ENCODE results near the gene SMPD4. TPM values are rescaled to one million over a fixed set of nuclear protein-coding genes. Genes with fewer than 3 reads are reported as not detected.
"Not testable (repeated sequence)": the region's sequence is repeated elsewhere in the genome, so short reads cannot be mapped to it uniquely, and the experiment has no call there.

SMPD4 gene
- total and polyA plus RNA-seq, 2 experiments from 2014 or later = 23.8 to 37.1 TPM

GRCh38 chr2:130156624-130157004 lies 24.8 kb downstream of the SMPD4 start:
- H3K9ac ChIP-seq = no peak overlapping the region
- no peak for DNase-seq
- no peak overlapping the region for H3K4me2 ChIP-seq (ENCODE audit: unreplicated experiment)
- H4K20me1 ChIP-seq (ENCODE audit: insufficient read depth) = no peaks in the 10 kb centered on the region
- H3K79me2 ChIP-seq (ENCODE audit: insufficient read depth) = no peaks in the 10 kb centered on the region
- no peak overlapping the region for H3K27ac ChIP-seq
- H2AFZ ChIP-seq = no peak overlapping the region
- H3K4me1 ChIP-seq (ENCODE audit: insufficient read depth) = no peaks in the 10 kb centered on the region
- in situ Hi-C loops (cut with MboI) = no loop called here
- H3K36me3 ChIP-seq (ENCODE audit: low read depth) = no peaks in the 10 kb centered on the region
- no peaks in the 10 kb centered on the region for H3K9me3 ChIP-seq (ENCODE audit: low read depth)
- H3K9me2 ChIP-seq (ENCODE audit: insufficient read depth) = no peaks in the 10 kb centered on the region
- H3K27me3 ChIP-seq (replicated peaks; ENCODE audit: insufficient read depth) = no peaks in the 10 kb centered on the region
- no peaks in the 10 kb centered on the region for H3F3A ChIP-seq (ENCODE audit: insufficient read depth)
- no peak overlapping the region for H3K4me3 ChIP-seq
- 88 to 89% methylated on average over 6 to 9 of the region's 9 CpGs for WGBS, 2 experiments (ENCODE audit: low coverage in 1 of 2, low lambda C conversion rate in 2 of 2, missing lambda C conversion rate in 2 of 2)
- TF ChIP-seq EZH2 (IDR thresholded peaks at IDR 0.05; ENCODE audit: insufficient read depth, poor library complexity, severe bottlenecking) = no peak
- TF ChIP-seq EZH2phosphoT487 (IDR thresholded peaks at IDR 0.05; ENCODE audit: insufficient read depth, low read depth) = no peak

GRCh38 chr2:130155956-130156623 lies 25.3 kb downstream of the SMPD4 start:
- H3K4me1 ChIP-seq (ENCODE audit: insufficient read depth); H4K20me1 ChIP-seq (ENCODE audit: insufficient read depth); H3K79me2 ChIP-seq (ENCODE audit: insufficient read depth); H3K27me3 ChIP-seq (replicated peaks; ENCODE audit: insufficient read depth); H3K9me2 ChIP-seq (ENCODE audit: insufficient read depth); H3K4me2 ChIP-seq (ENCODE audit: unreplicated experiment); H3K9ac ChIP-seq; H3F3A ChIP-seq (ENCODE audit: insufficient read depth); H3K4me3 ChIP-seq; in situ Hi-C loops (cut with MboI); H3K27ac ChIP-seq; H2AFZ ChIP-seq; H3K9me3 ChIP-seq (ENCODE audit: low read depth); H3K36me3 ChIP-seq (ENCODE audit: low read depth): not testable (repeated sequence)
- 73 to 74% methylated on average over 15 to 16 of the region's 16 CpGs for WGBS, 2 experiments (ENCODE audit: low coverage in 1 of 2, low lambda C conversion rate in 2 of 2, missing lambda C conversion rate in 2 of 2)
- peak; percentile 64 for DNase-seq

GRCh38 chr2:130154773-130155765 lies 26.3 kb downstream of the SMPD4 start:
- Histone ChIP-seq H4K20me1 (ENCODE audit: insufficient read depth) (no peaks in the 10 kb centered on the region), H3K4me1 (ENCODE audit: insufficient read depth) (no peaks in the 10 kb centered on the region), H3K9me2 (ENCODE audit: insufficient read depth) (no peaks in the 10 kb centered on the region), H3K9me3 (ENCODE audit: low read depth) (no peaks in the 10 kb centered on the region), H2AFZ (no peak overlapping the region), H3K9ac (no peak overlapping the region), H3K27me3 (replicated peaks; ENCODE audit: insufficient read depth) (no peaks in the 10 kb centered on the region), H3F3A (ENCODE audit: insufficient read depth) (no peaks in the 10 kb centered on the region), H3K27ac (no peak overlapping the region), H3K4me3 (no peak overlapping the region), H3K36me3 (ENCODE audit: low read depth) (no peaks in the 10 kb centered on the region), H3K79me2 (ENCODE audit: insufficient read depth) (no peaks in the 10 kb centered on the region), H3K4me2 (ENCODE audit: unreplicated experiment) (no peak overlapping the region)
- no peak for TF ChIP-seq EZH2 (IDR thresholded peaks at IDR 0.05; ENCODE audit: insufficient read depth, poor library complexity, severe bottlenecking)
- TF ChIP-seq EZH2phosphoT487 (IDR thresholded peaks at IDR 0.05; ENCODE audit: insufficient read depth, low read depth) = no peak
- in situ Hi-C loops (cut with MboI) = no loop called here
- DNase-seq = no peak
- 92 to 93% methylated on average over 27 to 29 of the region's 29 CpGs for WGBS, 2 experiments (ENCODE audit: low coverage in 1 of 2, low lambda C conversion rate in 2 of 2, missing lambda C conversion rate in 2 of 2)

GRCh38 chr2:130154423-130154770 lies 27.0 kb downstream of the SMPD4 start:
- H3K4me2 ChIP-seq (ENCODE audit: unreplicated experiment); H3K36me3 ChIP-seq (ENCODE audit: low read depth); H2AFZ ChIP-seq; H3K27me3 ChIP-seq (replicated peaks; ENCODE audit: insufficient read depth); H3F3A ChIP-seq (ENCODE audit: insufficient read depth); DNase-seq; H3K79me2 ChIP-seq (ENCODE audit: insufficient read depth); H3K9me3 ChIP-seq (ENCODE audit: low read depth); H3K4me1 ChIP-seq (ENCODE audit: insufficient read depth); H4K20me1 ChIP-seq (ENCODE audit: insufficient read depth); H3K27ac ChIP-seq; in situ Hi-C loops (cut with MboI); H3K9ac ChIP-seq; H3K4me3 ChIP-seq; H3K9me2 ChIP-seq (ENCODE audit: insufficient read depth): not testable (repeated sequence)
- 75 to 90% methylated on average over 3 to 6 of the region's 8 CpGs for WGBS, 2 experiments (ENCODE audit: low coverage in 1 of 2, low lambda C conversion rate in 2 of 2, missing lambda C conversion rate in 2 of 2)

GRCh38 chr2:130153721-130154422 lies 27.5 kb downstream of the SMPD4 start:
- H4K20me1 ChIP-seq (ENCODE audit: insufficient read depth); H3F3A ChIP-seq (ENCODE audit: insufficient read depth); H3K4me2 ChIP-seq (ENCODE audit: unreplicated experiment); H2AFZ ChIP-seq; H3K9me3 ChIP-seq (ENCODE audit: low read depth); DNase-seq; H3K36me3 ChIP-seq (ENCODE audit: low read depth); H3K4me3 ChIP-seq; H3K27me3 ChIP-seq (replicated peaks; ENCODE audit: insufficient read depth); H3K9me2 ChIP-seq (ENCODE audit: insufficient read depth); H3K4me1 ChIP-seq (ENCODE audit: insufficient read depth); H3K9ac ChIP-seq; H3K27ac ChIP-seq; H3K79me2 ChIP-seq (ENCODE audit: insufficient read depth); in situ Hi-C loops (cut with MboI): not testable (repeated sequence)
- WGBS, 2 experiments (ENCODE audit: low coverage in 1 of 2, low lambda C conversion rate in 2 of 2, missing lambda C conversion rate in 2 of 2) = 89 to 90% methylated on average over 21 of the region's 23 CpGs
